Stimulated activated CD4-positive, alpha-beta T cell treated with anti-CD3 and anti-CD28 coated beads, Interleukin-15, amount 100 ng/mL, for 48 hours (primary cell): ENCODE data around the gene WDFY4.

Source experiments
- DNase-seq, 2 donors: peaks; one replicate each; pipeline ENCODE4 v3.0.0-alpha.2; 2020; ENCODE audit warnings: low read depth in 2 of 2

WDFY4 gene

GRCh38 chr10:48792687-48793096 lies 108.0 kb downstream of the WDFY4 start:
- DNase-seq = no peak

GRCh38 chr10:48794074-48794473 lies 109.4 kb downstream of the WDFY4 start:
- DNase-seq = no peak

- DNase-seq = no peak
Measured at GRCh38 chr10:48796713-48797245, 112.1 kb downstream of the WDFY4 start.

DNA sequence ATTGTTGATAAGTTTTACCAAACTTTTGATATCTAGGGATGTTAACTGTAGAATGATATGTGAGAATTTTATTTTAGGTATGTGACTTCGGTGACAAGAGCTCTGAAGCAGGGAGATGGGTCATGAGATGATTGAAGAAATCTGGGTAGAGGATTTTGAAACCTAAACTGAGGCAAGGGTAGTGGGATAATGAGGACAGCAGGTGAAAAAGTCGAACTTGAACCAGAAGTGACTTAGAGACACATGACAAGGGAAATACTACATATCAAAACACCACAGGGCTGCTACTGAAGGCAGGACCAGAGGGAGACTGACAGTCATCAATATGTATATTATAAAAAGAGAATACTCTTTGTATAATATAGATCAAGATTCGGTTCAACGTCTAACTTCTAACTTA lies 113.2 kb downstream of the WDFY4 start:
- no peak for DNase-seq

- no peak for DNase-seq
Measured at GRCh38 chr10:48798481-48799254, 114.0 kb downstream of the WDFY4 start.

- no peak for DNase-seq
Measured at GRCh38 chr10:48799341-48800006, 114.8 kb downstream of the WDFY4 start.

DNA sequence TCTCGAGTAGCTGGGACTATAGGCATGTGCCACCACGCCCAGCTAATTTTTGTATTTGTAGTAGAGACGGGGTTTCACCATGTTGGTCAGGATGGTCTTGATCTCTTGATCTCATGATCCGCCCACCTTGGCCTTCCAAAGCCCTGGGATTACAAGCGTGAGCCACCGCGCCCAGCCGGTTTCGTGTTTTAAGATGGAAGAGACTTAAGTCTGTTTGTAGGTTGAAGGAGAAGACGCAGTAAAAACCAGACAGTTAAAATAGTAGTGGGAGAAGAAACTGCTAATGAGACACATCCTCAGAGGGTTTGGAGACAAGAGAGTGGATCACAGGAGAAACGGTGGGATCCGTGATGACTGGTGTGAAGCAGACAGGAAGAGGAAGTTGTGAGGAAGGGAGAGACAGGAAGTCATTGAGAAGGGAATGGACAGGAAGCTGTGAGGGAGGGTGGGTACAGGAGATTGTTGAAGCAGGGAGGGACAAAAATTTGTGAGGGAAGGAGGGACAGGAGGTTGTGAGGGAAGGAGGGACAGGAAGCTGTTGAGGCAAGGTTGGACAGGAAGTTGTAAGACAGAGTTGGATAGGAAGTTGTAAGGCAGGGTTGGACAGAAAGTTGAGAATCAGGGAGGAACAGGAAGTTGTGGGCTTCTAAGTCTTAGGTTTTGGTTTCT lies 115.5 kb downstream of the WDFY4 start:
- DNase-seq = no peak

GRCh38 chr10:48801001-48801421 lies 116.3 kb downstream of the WDFY4 start:
- DNase-seq = no peak

- no peak for DNase-seq
Measured at GRCh38 chr10:48802611-48803071, 118.0 kb downstream of the WDFY4 start.

DNA sequence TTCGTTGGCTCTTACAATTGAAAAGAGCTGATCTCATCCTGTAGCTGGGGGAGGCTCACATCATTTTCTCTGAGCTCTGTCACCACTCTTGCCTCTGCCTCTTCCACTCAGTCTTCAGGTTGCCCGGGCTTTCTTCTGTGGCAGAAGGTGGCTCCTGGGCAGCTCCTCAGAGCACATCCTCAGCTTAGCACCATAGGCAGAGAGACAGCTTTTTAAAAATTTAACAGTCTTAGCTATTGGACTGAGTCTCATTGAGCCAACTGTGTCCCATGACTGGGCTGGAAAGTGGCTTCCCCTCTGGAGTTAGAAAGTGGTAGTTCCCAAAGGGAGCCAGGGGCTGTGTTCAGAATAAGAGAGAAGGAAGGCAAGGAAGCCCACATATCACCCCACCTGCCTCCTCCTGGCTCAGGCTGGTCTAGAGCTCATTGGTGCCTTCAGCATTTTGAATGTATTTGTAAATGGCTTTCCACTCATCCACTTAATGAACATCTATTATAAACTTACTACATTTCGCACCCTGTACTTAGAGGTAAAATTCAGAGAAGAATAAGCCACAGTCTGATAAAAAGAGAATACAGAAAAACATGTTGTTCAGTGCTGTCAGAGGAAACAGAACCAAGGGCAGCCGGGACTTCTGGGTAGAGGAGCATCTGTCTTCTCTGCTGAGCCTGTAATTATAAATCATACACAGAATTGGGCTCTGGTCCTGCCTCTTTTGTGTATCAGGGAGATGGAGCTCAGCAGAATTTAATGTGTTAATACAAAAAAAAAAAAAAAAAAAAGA lies 119.3 kb downstream of the WDFY4 start:
- DNase-seq = no peak

DNA sequence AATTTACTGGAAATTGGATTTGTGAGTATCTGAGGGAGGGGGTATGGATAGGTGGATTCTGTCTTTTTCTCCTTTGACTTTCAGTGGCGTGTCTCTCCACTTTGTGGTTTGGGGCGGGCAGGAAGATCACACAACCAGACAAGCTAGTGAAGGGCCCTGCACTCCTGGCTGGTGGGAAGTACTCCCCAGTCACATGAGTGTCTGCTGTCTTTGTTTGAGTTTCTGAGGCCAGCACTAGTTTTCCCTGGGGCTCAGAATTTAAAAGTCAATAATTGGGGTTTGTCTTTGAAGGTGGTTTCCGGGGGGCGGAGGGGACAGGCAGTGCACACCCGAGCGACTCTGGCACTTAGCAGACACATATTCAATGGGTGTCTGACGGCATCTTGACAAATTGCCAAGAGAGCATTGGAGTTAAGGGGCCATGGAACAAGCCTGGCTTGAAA lies 120.1 kb downstream of the WDFY4 start:
- DNase-seq = no peak

- DNase-seq = no peak
Measured at GRCh38 chr10:48805411-48805810, 120.7 kb downstream of the WDFY4 start.

DNA sequence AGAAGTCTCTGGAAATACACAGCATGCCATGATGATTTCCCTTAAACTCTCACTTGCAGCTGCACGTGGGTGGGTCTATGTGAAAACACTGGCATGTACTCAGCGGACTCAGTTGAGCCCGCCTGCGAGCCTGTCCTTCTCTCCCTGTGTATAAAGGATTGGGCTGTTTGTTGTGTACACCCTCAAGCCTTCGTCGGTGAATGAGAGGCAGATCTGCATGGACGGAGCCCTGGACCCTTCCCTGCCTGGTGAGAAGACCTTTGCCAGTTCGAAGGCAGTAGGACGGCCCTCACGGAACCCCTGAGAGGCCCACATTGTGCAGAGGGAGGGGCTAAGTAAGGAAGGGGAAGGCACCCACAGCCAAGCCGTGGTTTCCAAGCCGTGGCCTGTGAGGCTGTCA lies 121.2 kb downstream of the WDFY4 start:
- no peak for DNase-seq

DNA sequence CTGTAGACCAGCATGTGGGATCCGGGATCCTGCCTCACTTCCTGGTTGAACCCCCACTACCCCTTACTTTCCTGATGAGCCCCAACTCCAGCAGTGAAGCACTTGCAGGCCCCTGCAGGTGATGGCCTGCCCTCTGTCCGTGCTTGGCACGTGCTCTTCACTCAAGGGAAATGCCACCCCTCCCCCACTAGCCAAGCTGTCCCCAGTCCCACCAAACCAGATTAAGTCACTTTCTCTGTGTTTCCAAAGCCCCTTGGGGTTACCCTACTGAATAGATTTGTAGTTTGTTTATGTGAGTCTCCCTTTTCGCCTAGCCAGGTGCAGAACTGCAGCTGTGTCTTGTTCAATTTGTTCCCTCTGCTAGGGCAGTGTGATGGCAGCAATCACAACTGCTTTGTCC lies 121.7 kb downstream of the WDFY4 start:
- DNase-seq = no peak

DNA sequence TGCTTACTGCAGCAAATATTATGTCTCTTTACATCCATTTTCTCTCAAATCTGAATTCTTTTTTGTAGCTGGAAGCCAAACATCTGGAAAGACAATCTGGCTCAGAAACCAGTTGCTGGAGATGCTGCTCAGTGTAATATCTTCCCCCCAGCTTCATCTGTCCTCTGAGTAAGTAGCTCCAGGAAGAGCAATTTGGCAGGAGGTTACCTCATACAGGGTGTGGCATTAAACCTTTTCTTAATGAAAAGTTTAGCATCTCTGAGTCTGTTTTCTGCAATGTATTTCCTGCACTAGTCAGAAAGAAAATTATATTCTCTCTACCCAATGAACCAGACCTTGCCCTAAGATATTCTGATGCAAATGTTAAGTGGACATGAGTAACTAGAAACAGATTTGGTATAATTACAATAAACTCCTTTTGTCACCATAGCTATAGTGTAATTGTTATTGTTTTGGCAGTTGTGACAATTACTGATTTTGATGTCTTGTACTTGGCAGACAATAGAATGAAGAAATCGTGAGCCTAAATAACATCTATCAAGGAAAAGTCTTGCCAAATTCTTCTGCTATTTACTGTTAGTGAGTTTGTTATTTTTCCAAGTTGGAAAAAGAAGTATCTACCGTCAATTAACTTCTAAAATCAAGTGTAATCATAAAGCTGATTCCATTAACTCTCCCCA lies 123.3 kb downstream of the WDFY4 start:
- no peak for DNase-seq

- DNase-seq = no peak
Measured at GRCh38 chr10:48809261-48809660, 124.6 kb downstream of the WDFY4 start.

DNA sequence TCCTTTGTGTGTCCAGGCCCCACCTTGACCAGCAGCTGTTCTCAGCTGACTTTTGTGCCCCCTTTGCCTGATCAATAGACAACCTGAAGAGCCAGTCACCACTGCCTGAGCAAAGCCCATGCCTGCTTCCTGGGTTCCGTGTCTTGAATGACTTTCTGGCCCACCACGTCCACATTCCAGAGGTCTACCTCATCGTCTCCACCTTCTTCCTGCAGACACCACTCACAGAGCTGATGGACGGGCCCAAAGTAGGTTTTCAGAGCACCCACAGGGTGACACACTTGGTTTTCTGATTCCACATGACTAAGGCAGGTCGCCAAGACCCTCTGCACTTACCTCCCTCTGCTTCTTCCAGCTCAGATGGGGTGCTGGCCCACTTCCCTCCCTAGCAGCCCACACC lies 126.8 kb downstream of the WDFY4 start:
- DNase-seq = no peak

DNA sequence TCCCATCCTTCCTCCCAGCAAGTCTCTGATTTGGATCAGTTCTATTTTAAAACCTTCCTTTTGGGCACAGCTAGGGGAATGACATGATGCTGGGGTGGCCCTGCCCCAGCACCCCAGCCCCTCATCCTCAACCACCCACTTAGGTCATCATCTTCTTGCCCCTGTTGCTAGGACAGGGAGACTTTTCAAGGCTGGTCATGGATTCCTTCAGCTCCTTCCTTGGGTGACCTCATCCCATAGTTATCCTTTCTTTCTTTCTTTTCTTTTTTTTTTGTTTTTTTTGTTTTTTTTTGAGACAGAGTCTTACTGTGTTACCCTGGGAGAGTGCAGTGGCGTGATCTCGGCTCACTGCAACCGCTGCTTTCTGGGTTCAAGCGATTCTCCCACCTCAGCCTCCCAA lies 127.2 kb downstream of the WDFY4 start:
- no peak for DNase-seq

GRCh38 chr10:48813291-48813690 lies 128.6 kb downstream of the WDFY4 start:
- no peak for DNase-seq

DNA sequence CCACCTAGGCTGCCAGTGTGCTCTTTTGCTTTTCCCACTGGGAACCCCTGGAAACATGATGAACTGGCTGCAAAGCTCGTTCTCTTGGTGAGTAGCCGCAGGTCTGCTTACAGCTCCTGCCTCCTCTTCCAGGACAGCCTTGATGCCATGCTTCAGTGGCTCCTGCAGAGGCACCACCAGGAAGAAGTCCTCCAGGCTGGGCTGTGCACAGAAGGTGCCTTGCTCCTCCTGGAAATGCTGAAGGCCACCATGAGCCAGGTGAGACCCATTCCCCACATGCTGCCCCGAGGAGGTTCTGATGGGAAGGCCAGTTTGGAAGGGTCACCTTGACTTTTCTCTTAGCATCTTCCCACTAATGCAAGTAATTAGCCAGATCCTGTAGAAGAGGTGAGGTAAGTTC lies 129.2 kb downstream of the WDFY4 start:
- no peak for DNase-seq

DNA sequence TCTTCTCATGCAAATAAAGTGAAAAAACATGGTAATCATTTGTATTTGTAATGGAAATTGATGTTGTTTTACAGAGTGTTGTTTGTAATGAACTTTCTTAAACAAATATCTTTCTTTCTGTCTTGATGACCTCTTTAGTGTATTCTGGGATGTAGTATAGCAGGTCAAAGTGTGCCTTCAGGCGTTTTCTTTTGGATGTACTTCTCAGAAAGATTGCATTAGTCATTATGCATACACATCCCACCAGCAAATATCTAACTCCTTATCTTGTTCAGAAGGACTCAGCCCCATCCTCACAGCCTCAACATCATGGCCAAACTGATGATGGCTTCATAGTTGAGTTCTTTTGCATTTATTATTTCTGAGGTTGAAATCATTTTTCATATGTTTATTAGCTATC lies 130.3 kb downstream of the WDFY4 start:
- DNase-seq = no peak
